Spleen (tissue), 7 donors: ENCODE results near the gene NDUFC2.

Source experiments
- POLR2A ChIP-seq, 3 donors: fragments of 450-650 bp; IDR thresholded peaks; one replicate each; pipeline ENCODE4 v1.5.1; 2017; ENCODE audit warnings: antibody characterized with exemption in 3 of 3, mild to moderate bottlenecking in 1 of 3
- POLR2AphosphoS5 ChIP-seq, 3 donors: sonication (generic); formaldehyde crosslinking; IDR thresholded peaks; one replicate each; pipeline ENCODE4 v1.5.1; 2017; ENCODE audit warnings: antibody characterized with exemption in 3 of 3
- TF ChIP-seq, protein P1 (sequence below), 11 experiments: fragments of 200-600 bp in 7 of 11; fragments of 450-650 bp in 4 of 11; sonication (generic) in 4 of 11; IDR thresholded peaks in 8 of 11; conservative IDR thresholded peaks in 3 of 11; 1 replicate in 7 of 11; 2 replicates in 4 of 11; pipeline versions ENCODE4 v1.4.0 to v1.8.0; 2016 to 2021; ENCODE audit warnings: antibody characterized with exemption in 11 of 11, inconsistent platforms in 4 of 11, mild to moderate bottlenecking in 1 of 11
- donor health status: DM: no; HTN: no; CAD: no; lungs with moderate emphysema.
- donor health status: DM: no; HTN: no; CAD: no.
- donor health status: DM: no; HTN: no; CAD: no.

DNA sequence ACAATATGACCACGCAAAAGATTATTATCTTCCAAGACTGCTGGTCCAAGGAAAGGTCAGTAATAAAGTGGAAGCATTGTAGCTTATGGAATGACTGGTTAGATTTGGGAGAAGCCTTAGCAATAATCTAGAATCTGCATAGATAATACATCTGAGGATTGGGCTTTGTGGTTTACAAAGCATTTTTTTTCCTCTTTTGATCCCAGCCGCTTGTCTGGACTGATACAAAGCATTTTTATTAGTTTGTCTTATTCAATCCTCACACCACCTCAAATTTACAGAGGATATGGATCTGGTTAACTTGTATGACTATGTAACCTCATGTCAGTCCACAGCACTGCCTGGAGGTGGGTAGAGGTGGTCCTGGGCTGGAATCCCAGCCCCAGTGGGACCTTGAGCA is 17.0 kb downstream of the NDUFC2 start:
- TF ChIP-seq POLR2A (IDR thresholded peaks at IDR 0.05): no peak
- TF ChIP-seq, protein P1, sequence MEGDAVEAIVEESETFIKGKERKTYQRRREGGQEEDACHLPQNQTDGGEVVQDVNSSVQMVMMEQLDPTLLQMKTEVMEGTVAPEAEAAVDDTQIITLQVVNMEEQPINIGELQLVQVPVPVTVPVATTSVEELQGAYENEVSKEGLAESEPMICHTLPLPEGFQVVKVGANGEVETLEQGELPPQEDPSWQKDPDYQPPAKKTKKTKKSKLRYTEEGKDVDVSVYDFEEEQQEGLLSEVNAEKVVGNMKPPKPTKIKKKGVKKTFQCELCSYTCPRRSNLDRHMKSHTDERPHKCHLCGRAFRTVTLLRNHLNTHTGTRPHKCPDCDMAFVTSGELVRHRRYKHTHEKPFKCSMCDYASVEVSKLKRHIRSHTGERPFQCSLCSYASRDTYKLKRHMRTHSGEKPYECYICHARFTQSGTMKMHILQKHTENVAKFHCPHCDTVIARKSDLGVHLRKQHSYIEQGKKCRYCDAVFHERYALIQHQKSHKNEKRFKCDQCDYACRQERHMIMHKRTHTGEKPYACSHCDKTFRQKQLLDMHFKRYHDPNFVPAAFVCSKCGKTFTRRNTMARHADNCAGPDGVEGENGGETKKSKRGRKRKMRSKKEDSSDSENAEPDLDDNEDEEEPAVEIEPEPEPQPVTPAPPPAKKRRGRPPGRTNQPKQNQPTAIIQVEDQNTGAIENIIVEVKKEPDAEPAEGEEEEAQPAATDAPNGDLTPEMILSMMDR (IDR thresholded peaks at IDR 0.05 in 8 of 11, conservative IDR thresholded peaks at IDR 0.05 in 3 of 11): no peak
- TF ChIP-seq POLR2AphosphoS5 (IDR thresholded peaks at IDR 0.05): no peak
